ENCODE results near the gene AAMDC. TPM values are rescaled to one million over a fixed set of nuclear protein-coding genes. Genes with fewer than 3 reads are reported as not detected.

Gene AAMDC
- total RNA-seq, 4 donors from 2014 or later: 55.2 to 117 (median 74.0) TPM

- Histone ChIP-seq H3K27me3 (no peaks in the 10 kb centered on the region), H3K36me3 (peaks cover 0 to 3% of the 10 kb centered on the region in 2 donors), H3K4me1 (peaks cover 0 to 52% (median 0%) of the 10 kb centered on the region in 3 donors), H3K4me3 (no peak overlapping the region), H3K27ac (no peak overlapping the region), H3K9me3 (no peaks in the 10 kb centered on the region)
- TF ChIP-seq POLR2A (IDR thresholded peaks at IDR 0.05): no peak
- no peak for TF ChIP-seq POLR2AphosphoS5 (IDR thresholded peaks at IDR 0.05)
- TF ChIP-seq, protein P1, sequence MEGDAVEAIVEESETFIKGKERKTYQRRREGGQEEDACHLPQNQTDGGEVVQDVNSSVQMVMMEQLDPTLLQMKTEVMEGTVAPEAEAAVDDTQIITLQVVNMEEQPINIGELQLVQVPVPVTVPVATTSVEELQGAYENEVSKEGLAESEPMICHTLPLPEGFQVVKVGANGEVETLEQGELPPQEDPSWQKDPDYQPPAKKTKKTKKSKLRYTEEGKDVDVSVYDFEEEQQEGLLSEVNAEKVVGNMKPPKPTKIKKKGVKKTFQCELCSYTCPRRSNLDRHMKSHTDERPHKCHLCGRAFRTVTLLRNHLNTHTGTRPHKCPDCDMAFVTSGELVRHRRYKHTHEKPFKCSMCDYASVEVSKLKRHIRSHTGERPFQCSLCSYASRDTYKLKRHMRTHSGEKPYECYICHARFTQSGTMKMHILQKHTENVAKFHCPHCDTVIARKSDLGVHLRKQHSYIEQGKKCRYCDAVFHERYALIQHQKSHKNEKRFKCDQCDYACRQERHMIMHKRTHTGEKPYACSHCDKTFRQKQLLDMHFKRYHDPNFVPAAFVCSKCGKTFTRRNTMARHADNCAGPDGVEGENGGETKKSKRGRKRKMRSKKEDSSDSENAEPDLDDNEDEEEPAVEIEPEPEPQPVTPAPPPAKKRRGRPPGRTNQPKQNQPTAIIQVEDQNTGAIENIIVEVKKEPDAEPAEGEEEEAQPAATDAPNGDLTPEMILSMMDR (IDR thresholded peaks at IDR 0.05): no peak
- TF ChIP-seq EP300 (IDR thresholded peaks at IDR 0.05): no peak
- no peak for ATAC-seq
These were observed 14.5 kb upstream of the AAMDC start for GRCh38 chr11:77806415-77806814.

DNA sequence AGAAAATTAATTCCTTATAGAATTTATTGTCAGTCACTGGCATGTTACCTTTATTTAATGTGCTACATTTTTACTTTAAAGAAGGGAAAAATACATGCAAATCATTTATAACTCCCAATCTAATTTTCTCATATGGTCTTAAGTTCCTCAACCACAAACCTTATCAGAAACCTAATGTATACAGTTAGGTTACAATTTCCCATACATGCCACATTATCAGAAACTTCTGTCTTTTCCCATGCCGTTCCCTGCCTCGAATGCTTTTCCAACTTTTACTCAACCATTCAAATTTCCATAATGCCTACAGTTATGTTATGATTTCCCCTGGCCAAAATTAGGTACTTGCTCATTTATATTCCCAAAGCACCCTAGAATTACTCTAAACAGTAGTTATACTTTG, 14.0 kb upstream of the AAMDC start:
- no peak for ATAC-seq
- peaks cover 0 to 54% (median 0%) of the 10 kb centered on the region in 3 donors for H3K4me1 ChIP-seq

GRCh38 chr11:77813256-77813655, 7.7 kb upstream of the AAMDC start:
- no peak for ATAC-seq
- H3K9me3 ChIP-seq: no peaks in the 10 kb centered on the region
- H3K27me3 ChIP-seq: no peaks in the 10 kb centered on the region
- H3K4me3 ChIP-seq: no peak overlapping the region
- no peaks in the 10 kb centered on the region for H3K36me3 ChIP-seq
- H3K27ac ChIP-seq: no peak overlapping the region
- TF ChIP-seq POLR2AphosphoS5 (IDR thresholded peaks at IDR 0.05) (no peak), POLR2A (IDR thresholded peaks at IDR 0.05) (no peak), EP300 (IDR thresholded peaks at IDR 0.05) (no peak)
- TF ChIP-seq, protein P1 (IDR thresholded peaks at IDR 0.05): no peak
- WGBS, 2 donors (ENCODE audit: low coverage in 1 of 2): 87 to 94% methylated on average over 6 to 9 of the region's 9 CpGs
- H3K4me1 ChIP-seq: peaks cover 0 to 57% (median 13%) of the 10 kb centered on the region in 3 donors

More for the DNA sequence above, 14.0 kb upstream of the AAMDC start:
- Histone ChIP-seq H3K36me3 (peaks cover 0 to under 1% of the 10 kb centered on the region in 2 donors), H3K27ac (no peak overlapping the region), H3K4me3 (no peak overlapping the region), H3K27me3 (no peaks in the 10 kb centered on the region), H3K9me3 (no peaks in the 10 kb centered on the region)
- 76 to 91% methylated on average over 2 of the region's 2 CpGs for WGBS, 2 donors (ENCODE audit: low coverage in 1 of 2)
- no peak for TF ChIP-seq POLR2AphosphoS5 (IDR thresholded peaks at IDR 0.05)
- TF ChIP-seq EP300 (IDR thresholded peaks at IDR 0.05): no peak
- TF ChIP-seq, protein P1 (IDR thresholded peaks at IDR 0.05): no peak
- TF ChIP-seq POLR2A (IDR thresholded peaks at IDR 0.05): no peak

- Histone ChIP-seq H3K36me3 (no peaks in the 10 kb centered on the region), H3K9me3 (no peaks in the 10 kb centered on the region), H3K4me3 (no peak overlapping the region), H3K27ac (no peak overlapping the region), H3K4me1 (peaks cover 0 to 57% (median 21%) of the 10 kb centered on the region in 3 donors), H3K27me3 (no peaks in the 10 kb centered on the region)
- 93 to 100% methylated on average over 1 to 2 of the region's 3 CpGs for WGBS, 2 donors (ENCODE audit: low coverage in 1 of 2)
- ATAC-seq: no peak
- TF ChIP-seq EP300 (IDR thresholded peaks at IDR 0.05) (no peak), POLR2A (IDR thresholded peaks at IDR 0.05) (no peak), POLR2AphosphoS5 (IDR thresholded peaks at IDR 0.05) (no peak)
- TF ChIP-seq, protein P1 (IDR thresholded peaks at IDR 0.05): no peak
These were observed 6.1 kb upstream of the AAMDC start for GRCh38 chr11:77814848-77815247.

- Histone ChIP-seq H3K9me3 (no peaks in the 10 kb centered on the region), H3K36me3 (no peaks in the 10 kb centered on the region), H3K4me3 (no peak overlapping the region), H3K27me3 (no peaks in the 10 kb centered on the region), H3K4me1 (peaks cover 0 to 51% (median 21%) of the 10 kb centered on the region in 3 donors), H3K27ac (no peak overlapping the region)
- 36 to 58% methylated on average over 1 of the region's 1 CpG for WGBS, 2 donors (ENCODE audit: low coverage in 1 of 2)
- TF ChIP-seq POLR2AphosphoS5 (IDR thresholded peaks at IDR 0.05): no peak
- no peak for TF ChIP-seq POLR2A (IDR thresholded peaks at IDR 0.05)
- TF ChIP-seq EP300 (IDR thresholded peaks at IDR 0.05): no peak
- TF ChIP-seq, protein P1 (IDR thresholded peaks at IDR 0.05): no peak
- no peak for ATAC-seq
These were observed 5.5 kb upstream of the AAMDC start for GRCh38 chr11:77815459-77815858.
